Measurements from ENCODE around the gene TRIM75.
A peak's percentile ranks its signal among the peaks of the same experiment; 100 is the strongest.
"Not testable (repeated sequence)": the region's sequence is repeated elsewhere in the genome, so short reads cannot be mapped to it uniquely, and the experiment has no call there.

The TRIM75 gene

GRCh38 chr4:165053645-165054044 lies at the start of gene TRIM75:
TRIM75 (plus strand) TSS chr4:165053866; CDS start chr4:165059148, 5,282 bp downstream.
- no peak for DNase-seq

GRCh38 chr4:165005352-165005925 lies 48.2 kb upstream of the TRIM75 start:
- DNase-seq, result no peak

GRCh38 chr4:165006456-165006855 lies 47.2 kb upstream of the TRIM75 start:
- no peak for DNase-seq

DNA sequence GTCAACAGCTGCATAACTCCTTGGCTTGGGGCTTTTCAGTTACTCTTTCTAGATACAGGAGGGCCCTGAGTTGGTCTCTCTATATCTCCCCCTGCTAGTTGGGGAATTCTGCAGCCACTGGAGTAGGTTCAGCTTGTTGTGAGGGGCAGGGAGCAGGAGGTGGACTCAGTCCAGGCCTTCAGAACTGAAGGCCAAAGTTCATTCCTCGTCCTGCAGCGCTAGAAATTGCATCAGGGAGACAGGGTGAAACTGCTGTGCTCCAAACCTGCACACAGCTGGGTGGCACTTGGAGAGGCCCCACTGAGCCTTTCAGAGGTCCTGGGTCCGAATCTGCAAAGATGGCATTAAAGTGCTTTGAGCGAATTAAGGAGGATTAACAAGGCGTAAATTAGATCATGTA lies 46.8 kb upstream of the TRIM75 start:
- no peak for DNase-seq

- DNase-seq, result no peak
These were observed 44.0 kb upstream of the TRIM75 start for GRCh38 chr4:165009493-165010227.

- DNase-seq, result no peak
These were observed 43.2 kb upstream of the TRIM75 start for GRCh38 chr4:165010487-165010886.

DNA sequence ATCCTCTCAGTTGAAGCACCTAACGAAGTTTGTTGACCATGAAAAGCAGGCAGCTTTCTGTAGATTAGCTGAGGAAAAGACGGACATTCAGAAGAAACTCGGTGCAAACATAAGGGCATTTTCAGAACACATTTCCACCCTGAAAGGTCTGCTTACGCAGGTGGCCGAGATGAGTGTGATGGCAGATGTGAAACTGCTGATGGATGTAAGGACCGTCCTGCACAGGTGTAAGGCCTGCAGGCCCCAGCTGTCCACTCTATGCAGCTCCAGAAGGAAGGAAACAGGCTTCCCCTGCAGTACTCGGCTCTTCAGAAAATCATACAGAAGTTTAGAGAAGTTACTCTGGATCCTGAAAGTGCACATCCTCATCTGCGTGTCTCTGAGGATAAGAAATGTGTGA lies 42.7 kb upstream of the TRIM75 start:
- no peak for DNase-seq

GRCh38 chr4:165011403-165011802 lies 42.3 kb upstream of the TRIM75 start:
- DNase-seq, result no peak

DNA sequence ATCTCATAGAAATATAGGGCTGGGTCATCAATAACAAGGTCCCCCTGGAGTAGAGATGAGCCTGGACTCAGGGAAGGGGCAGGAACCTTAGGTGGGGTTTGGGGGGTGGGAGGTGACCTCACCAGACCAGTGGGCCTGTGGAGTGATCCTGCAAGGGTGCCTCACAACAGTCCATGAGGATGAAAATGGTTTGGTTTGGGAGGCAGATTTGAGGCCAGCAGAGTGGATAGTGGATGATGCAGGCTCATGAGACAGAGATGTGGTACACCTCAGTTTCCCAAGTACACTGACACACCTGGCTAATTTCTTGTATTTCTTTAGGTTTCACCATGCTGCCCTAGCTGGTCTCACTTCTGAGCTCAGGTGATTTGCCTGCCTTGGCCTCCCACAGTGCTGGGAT lies 40.0 kb upstream of the TRIM75 start:
- no peak for DNase-seq

GRCh38 chr4:165016971-165017370 lies 36.7 kb upstream of the TRIM75 start:
- no peak for DNase-seq

DNA sequence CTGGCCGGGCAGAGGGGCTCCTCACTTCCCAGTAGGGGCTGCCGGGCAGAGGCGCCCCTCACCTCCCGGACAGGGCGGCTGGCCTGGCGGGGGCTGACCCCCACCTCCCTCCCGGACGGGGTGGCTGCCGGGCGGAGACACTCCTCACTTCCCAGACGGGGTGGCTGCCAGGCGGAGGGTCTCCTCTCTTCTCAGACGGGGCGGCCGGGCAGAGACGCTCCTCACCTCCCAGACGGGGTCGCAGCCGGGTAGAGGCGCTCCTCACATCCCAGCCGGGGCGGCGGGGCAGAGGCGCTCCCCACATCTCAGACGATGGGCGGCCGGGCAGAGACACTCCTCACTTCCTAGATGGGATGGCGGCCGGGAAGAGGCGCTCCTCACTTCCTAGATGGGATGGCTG lies 33.7 kb upstream of the TRIM75 start:
- not testable (repeated sequence) for DNase-seq

DNA sequence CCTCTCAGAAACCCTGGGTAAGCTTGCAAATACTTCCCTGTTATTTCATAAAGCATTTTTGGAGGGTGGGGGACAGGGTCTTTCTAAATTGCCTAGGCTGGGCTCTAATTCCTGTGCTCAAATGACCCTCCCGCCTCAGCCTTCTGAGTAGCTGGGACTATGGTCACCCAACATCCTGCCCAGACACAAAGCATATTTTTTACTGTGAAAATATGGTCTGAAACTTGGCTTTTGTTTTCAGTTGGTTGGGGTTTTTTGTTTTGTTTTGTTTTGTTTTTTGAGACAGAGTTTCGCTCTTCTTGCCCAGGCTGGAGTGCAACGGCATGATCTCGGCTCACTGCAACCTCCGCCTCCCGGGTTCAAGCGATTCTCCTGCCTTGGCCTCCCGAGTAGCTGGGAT lies 27.9 kb upstream of the TRIM75 start:
- not testable (repeated sequence) for DNase-seq

- DNase-seq, result no peak
These were observed 25.8 kb upstream of the TRIM75 start for GRCh38 chr4:165027762-165028402.

DNA sequence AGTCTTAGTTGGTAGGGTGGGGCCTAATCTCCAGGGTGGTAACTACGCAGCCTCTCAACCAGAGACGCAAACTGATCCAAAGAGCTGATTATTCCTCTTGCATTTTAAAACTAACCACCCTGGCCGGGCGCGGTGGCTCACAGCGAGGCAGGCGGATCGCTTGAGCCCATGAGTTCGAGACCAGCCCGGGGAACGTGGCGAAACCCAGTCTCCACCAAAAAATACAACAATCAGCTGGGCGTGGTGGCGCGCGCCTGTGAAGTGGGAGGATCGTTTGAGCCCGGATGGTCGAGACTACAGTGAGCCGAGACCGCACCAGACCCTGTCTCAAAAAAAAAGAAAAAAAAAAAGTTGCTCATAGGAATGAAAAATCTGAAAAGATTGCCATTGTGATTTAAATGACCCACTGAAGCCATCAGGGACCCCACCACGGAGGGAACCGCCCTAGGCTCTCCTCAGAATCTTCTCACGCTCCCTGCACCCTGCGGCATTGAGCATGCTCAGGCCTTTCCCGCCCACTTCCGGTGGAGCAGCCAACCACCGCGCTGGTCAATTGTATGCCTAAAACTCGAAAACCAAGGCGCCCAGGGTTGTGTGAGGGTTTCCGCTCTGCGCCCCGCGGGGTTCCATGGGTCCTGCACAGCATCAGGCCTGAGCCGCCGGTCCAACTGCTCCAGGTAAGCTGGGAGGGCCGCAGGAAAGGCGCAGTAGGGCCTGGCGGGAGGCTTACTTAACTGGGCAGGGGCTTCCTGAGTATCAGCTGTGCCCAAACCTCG lies 22.0 kb upstream of the TRIM75 start, which contains the start of gene TRIM60:
TSS of gene TRIM60 (plus strand) at position 564 of the 776 bp plus-strand sequence. CDS start 8,074 bp downstream, outside the sequence.
- no peak for DNase-seq

GRCh38 chr4:165048170-165048569 lies 5.5 kb upstream of the TRIM75 start:
- no peak for DNase-seq

GRCh38 chr4:165052627-165053026 lies 1.0 kb upstream of the TRIM75 start:
- DNase-seq, result no peak

GRCh38 chr4:165055601-165056000 lies 1.9 kb downstream of the TRIM75 start:
- DNase-seq, result no peak

DNA sequence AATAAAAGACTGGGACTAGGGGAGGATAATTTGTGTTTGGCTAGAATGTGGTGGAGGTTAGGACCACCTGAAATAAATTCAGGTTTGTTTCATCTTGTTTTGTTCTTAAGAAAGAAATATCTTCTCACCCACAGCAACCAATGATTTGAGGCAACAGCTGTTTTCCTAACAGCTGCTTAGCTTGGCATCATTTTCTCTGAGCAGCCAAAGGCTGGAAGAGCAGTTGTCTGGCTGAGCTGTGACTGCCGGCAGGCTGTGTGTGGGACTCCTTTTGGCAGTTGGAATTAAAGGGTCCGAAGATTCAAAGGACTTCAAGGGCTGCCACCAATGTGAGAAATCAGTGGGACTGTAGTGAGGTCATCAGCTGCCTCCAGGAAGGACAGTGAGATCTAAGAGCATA lies 5.0 kb downstream of the TRIM75 start:
- DNase-seq, result no peak

GRCh38 chr4:165059386-165059785 lies 5.7 kb downstream of the TRIM75 start:
- peak; percentile 78 for DNase-seq

GRCh38 chr4:165060938-165061337 lies 7.3 kb downstream of the TRIM75 start:
- DNase-seq, result no peak

- no peak for DNase-seq
These were observed 16.9 kb downstream of the TRIM75 start for GRCh38 chr4:165070560-165070959.

GRCh38 chr4:165073346-165073745 lies 19.7 kb downstream of the TRIM75 start:
- DNase-seq, result not testable (repeated sequence)

DNA sequence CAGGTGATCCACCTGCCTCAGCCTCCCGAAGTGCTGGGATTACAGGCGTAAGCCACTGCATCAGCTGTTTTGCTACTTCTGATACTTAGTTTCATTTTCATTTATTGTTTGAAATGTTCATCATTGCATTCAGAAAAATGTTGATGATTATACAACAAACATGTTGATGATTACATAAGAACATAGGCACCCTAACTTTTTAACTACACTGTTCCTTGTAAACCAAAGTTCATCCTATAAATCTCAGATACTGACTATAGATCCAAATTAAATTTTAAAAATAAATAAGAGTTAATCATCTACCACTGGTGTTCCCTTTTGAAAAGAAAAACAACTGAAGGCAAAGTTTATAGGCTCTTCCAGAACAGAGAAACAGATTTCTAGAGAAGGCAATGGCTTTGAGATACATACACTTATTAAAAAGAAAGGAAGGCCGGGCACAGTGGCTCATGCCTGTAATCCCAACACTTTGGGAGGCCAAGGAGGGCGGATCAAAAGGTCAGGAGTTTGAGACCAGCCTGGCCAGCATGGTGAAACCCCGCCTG lies 23.4 kb downstream of the TRIM75 start:
- DNase-seq, result no peak

All from DMS79 treated with DMSO at 0.1 percent for 48 hours (cell line).